Measurements from ENCODE around the gene HSPA8. TPM values are rescaled to one million over a fixed set of nuclear protein-coding genes. Genes with fewer than 3 reads are reported as not detected.

HSPA8 gene
- total RNA-seq, 1 donor = 2,226 TPM

GRCh38 chr11:123082977-123083376, 21.0 kb upstream of the HSPA8 start:
- no peak overlapping the region for H3K4me3 ChIP-seq (ENCODE audit: insufficient read depth, low read length)
- TF ChIP-seq, protein P1, sequence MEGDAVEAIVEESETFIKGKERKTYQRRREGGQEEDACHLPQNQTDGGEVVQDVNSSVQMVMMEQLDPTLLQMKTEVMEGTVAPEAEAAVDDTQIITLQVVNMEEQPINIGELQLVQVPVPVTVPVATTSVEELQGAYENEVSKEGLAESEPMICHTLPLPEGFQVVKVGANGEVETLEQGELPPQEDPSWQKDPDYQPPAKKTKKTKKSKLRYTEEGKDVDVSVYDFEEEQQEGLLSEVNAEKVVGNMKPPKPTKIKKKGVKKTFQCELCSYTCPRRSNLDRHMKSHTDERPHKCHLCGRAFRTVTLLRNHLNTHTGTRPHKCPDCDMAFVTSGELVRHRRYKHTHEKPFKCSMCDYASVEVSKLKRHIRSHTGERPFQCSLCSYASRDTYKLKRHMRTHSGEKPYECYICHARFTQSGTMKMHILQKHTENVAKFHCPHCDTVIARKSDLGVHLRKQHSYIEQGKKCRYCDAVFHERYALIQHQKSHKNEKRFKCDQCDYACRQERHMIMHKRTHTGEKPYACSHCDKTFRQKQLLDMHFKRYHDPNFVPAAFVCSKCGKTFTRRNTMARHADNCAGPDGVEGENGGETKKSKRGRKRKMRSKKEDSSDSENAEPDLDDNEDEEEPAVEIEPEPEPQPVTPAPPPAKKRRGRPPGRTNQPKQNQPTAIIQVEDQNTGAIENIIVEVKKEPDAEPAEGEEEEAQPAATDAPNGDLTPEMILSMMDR (IDR thresholded peaks at IDR 0.05; ENCODE audit: extremely low read depth, low read depth, low read length) = no peak

DNA sequence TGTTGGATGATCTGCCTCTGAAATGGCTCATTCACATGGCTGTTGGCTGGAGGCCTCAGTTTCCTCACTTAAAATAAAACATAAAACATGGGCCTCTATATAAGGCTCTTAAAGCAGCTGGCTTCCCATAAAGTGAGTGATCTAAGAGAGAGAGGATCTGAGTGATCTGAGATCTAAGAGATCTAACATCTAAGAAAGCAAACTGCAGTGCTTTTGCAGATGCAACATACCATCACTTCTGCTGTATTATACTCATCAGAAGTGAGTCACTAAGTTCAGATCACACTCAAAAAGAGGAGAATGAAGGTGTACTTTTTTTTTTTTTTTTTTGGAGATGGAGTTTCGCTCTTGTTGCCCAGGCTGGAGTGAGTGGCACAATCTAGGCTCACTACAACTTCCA, 18.1 kb upstream of the HSPA8 start:
- Histone ChIP-seq H3K4me3 (ENCODE audit: insufficient read depth, low read length) (no peak overlapping the region), H3K9me3 (ENCODE audit: low read depth, low read length) (no peaks in the 10 kb centered on the region), H3K36me3 (ENCODE audit: insufficient read depth, low read length) (peaks cover 65% of the 10 kb centered on the region), H3K27me3 (ENCODE audit: insufficient read depth, low read length) (no peaks in the 10 kb centered on the region), H3K4me1 (ENCODE audit: insufficient read depth, low read length) (peaks cover 16% of the 10 kb centered on the region), H3K4me2 (ENCODE audit: insufficient read depth, low read length) (no peak overlapping the region), H3K27ac (ENCODE audit: low read depth, low read length) (no peak overlapping the region), H3K79me2 (ENCODE audit: insufficient read depth, low read length) (peaks cover 17% of the 10 kb centered on the region), H2AFZ (ENCODE audit: low read length) (no peak overlapping the region), H4K20me1 (ENCODE audit: insufficient read depth, low read length) (peaks cover 12% of the 10 kb centered on the region)
- TF ChIP-seq, protein P1 (IDR thresholded peaks at IDR 0.05; ENCODE audit: extremely low read depth, low read depth, low read length) = no peak
- no peak for DNase-seq (ENCODE audit: insufficient read length, low spot score, missing footprints)

More at GRCh38 chr11:123082977-123083376, 21.0 kb upstream of the HSPA8 start:
- peaks cover 16% of the 10 kb centered on the region for H3K4me1 ChIP-seq (ENCODE audit: insufficient read depth, low read length)
- peaks cover 72% of the 10 kb centered on the region for H3K36me3 ChIP-seq (ENCODE audit: insufficient read depth, low read length)
- H3K27ac ChIP-seq (ENCODE audit: low read depth, low read length) = peak overlapping the region; percentile 93
- no peak overlapping the region for H3K4me2 ChIP-seq (ENCODE audit: insufficient read depth, low read length)
- H3K27me3 ChIP-seq (ENCODE audit: insufficient read depth, low read length) = no peaks in the 10 kb centered on the region
- H3K79me2 ChIP-seq (ENCODE audit: insufficient read depth, low read length) = peaks cover 31% of the 10 kb centered on the region
- no peaks in the 10 kb centered on the region for H3K9me3 ChIP-seq (ENCODE audit: low read depth, low read length)
- peaks cover 19% of the 10 kb centered on the region for H4K20me1 ChIP-seq (ENCODE audit: insufficient read depth, low read length)
- no peak for DNase-seq (ENCODE audit: insufficient read length, low spot score, missing footprints)
- no peak overlapping the region for H2AFZ ChIP-seq (ENCODE audit: low read length)

DNA sequence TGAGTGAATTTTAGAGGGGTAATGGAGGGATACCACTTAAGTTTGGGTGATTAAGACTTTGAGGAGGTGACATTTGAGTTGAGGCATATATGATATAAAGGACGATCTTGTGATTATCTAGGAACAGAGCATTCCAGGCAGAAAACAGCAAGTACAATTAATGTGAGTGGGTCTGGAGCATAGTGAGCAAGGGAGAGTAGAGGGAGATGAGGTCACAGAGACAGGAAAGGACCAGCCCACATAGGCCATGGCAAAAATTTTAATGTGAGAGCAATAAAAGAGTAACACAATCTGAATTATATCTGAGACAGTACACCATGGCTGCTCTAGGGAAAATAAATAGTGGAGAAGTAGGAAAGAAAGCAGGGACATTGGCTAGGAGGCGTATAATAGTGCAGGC, 14.5 kb upstream of the HSPA8 start:
- peak; percentile 2 for DNase-seq (ENCODE audit: insufficient read length, low spot score, missing footprints)
- H3K4me1 ChIP-seq (ENCODE audit: insufficient read depth, low read length) = no peaks in the 10 kb centered on the region
- peaks cover 64% of the 10 kb centered on the region for H3K36me3 ChIP-seq (ENCODE audit: insufficient read depth, low read length)
- no peaks in the 10 kb centered on the region for H4K20me1 ChIP-seq (ENCODE audit: insufficient read depth, low read length)
- H3K27me3 ChIP-seq (ENCODE audit: insufficient read depth, low read length) = no peaks in the 10 kb centered on the region
- TF ChIP-seq, protein P1 (IDR thresholded peaks at IDR 0.05; ENCODE audit: extremely low read depth, low read depth, low read length) = no peak
- H3K4me3 ChIP-seq (ENCODE audit: insufficient read depth, low read length) = no peak overlapping the region
- no peak overlapping the region for H3K27ac ChIP-seq (ENCODE audit: low read depth, low read length)
- H2AFZ ChIP-seq (ENCODE audit: low read length) = no peak overlapping the region
- peaks cover 11% of the 10 kb centered on the region for H3K79me2 ChIP-seq (ENCODE audit: insufficient read depth, low read length)
- H3K4me2 ChIP-seq (ENCODE audit: insufficient read depth, low read length) = no peak overlapping the region
- no peaks in the 10 kb centered on the region for H3K9me3 ChIP-seq (ENCODE audit: low read depth, low read length)

- no peak overlapping the region for H2AFZ ChIP-seq (ENCODE audit: low read length)
- no peaks in the 10 kb centered on the region for H3K27me3 ChIP-seq (ENCODE audit: insufficient read depth, low read length)
- peaks cover 72% of the 10 kb centered on the region for H3K36me3 ChIP-seq (ENCODE audit: insufficient read depth, low read length)
- no peaks in the 10 kb centered on the region for H4K20me1 ChIP-seq (ENCODE audit: insufficient read depth, low read length)
- peak; percentile 39 for DNase-seq (ENCODE audit: insufficient read length, low spot score, missing footprints)
- no peaks in the 10 kb centered on the region for H3K4me1 ChIP-seq (ENCODE audit: insufficient read depth, low read length)
- no peak overlapping the region for H3K27ac ChIP-seq (ENCODE audit: low read depth, low read length)
- TF ChIP-seq, protein P1 (IDR thresholded peaks at IDR 0.05; ENCODE audit: extremely low read depth, low read depth, low read length) = no peak
- H3K4me3 ChIP-seq (ENCODE audit: insufficient read depth, low read length) = no peak overlapping the region
- H3K4me2 ChIP-seq (ENCODE audit: insufficient read depth, low read length) = no peak overlapping the region
- H3K79me2 ChIP-seq (ENCODE audit: insufficient read depth, low read length) = peaks cover 13% of the 10 kb centered on the region
- no peaks in the 10 kb centered on the region for H3K9me3 ChIP-seq (ENCODE audit: low read depth, low read length)
Measured at GRCh38 chr11:123073343-123074057, 11.6 kb upstream of the HSPA8 start.
